ENCODE results near the gene UBE2H.

DNA sequence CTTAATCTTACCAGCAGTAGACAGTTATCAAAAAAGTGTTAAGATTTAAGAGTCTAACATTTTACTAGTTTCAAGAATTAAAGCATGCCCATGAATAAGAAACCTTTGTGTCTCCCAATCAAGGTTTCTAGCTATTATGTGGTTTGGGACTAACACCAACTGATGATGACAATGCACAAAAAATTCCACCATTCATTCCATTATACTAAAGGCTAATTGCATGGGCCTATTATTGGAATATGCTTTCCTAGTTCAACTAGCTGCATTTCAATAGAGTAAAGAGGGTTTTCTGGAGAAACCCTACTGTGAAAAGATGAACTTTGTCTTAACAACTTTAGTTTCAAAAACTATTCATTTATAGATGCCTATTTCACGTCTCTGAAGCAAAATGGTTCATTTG lies 44.6 kb downstream of the UBE2H start:
- TF ChIP-seq, protein P1, sequence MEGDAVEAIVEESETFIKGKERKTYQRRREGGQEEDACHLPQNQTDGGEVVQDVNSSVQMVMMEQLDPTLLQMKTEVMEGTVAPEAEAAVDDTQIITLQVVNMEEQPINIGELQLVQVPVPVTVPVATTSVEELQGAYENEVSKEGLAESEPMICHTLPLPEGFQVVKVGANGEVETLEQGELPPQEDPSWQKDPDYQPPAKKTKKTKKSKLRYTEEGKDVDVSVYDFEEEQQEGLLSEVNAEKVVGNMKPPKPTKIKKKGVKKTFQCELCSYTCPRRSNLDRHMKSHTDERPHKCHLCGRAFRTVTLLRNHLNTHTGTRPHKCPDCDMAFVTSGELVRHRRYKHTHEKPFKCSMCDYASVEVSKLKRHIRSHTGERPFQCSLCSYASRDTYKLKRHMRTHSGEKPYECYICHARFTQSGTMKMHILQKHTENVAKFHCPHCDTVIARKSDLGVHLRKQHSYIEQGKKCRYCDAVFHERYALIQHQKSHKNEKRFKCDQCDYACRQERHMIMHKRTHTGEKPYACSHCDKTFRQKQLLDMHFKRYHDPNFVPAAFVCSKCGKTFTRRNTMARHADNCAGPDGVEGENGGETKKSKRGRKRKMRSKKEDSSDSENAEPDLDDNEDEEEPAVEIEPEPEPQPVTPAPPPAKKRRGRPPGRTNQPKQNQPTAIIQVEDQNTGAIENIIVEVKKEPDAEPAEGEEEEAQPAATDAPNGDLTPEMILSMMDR (tag by site-specific recombination; IDR thresholded peaks at IDR 0.05), result no peak
- no peak for TF ChIP-seq FEZF1 (tag by site-specific recombination; IDR thresholded peaks at IDR 0.05)
- TF ChIP-seq ZNF596 (tag by site-specific recombination; IDR thresholded peaks at IDR 0.05), result no peak
- no peak for TF ChIP-seq ZNF530 (tag by site-specific recombination; IDR thresholded peaks at IDR 0.05; ENCODE audit: low read depth)
- TF ChIP-seq ZNF510 (tag by site-specific recombination; IDR thresholded peaks at IDR 0.05; ENCODE audit: insufficient replicate concordance), result no peak
- TF ChIP-seq GLI2 (tag by site-specific recombination; IDR thresholded peaks at IDR 0.05; ENCODE audit: borderline replicate concordance, low read depth), result no peak
- TF ChIP-seq, protein P2, sequence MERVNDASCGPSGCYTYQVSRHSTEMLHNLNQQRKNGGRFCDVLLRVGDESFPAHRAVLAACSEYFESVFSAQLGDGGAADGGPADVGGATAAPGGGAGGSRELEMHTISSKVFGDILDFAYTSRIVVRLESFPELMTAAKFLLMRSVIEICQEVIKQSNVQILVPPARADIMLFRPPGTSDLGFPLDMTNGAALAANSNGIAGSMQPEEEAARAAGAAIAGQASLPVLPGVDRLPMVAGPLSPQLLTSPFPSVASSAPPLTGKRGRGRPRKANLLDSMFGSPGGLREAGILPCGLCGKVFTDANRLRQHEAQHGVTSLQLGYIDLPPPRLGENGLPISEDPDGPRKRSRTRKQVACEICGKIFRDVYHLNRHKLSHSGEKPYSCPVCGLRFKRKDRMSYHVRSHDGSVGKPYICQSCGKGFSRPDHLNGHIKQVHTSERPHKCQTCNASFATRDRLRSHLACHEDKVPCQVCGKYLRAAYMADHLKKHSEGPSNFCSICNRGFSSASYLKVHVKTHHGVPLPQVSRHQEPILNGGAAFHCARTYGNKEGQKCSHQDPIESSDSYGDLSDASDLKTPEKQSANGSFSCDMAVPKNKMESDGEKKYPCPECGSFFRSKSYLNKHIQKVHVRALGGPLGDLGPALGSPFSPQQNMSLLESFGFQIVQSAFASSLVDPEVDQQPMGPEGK (tag by site-specific recombination; IDR thresholded peaks at IDR 0.05), result no peak
- no peak for TF ChIP-seq ZNF549 (tag by site-specific recombination; IDR thresholded peaks at IDR 0.05)
- TF ChIP-seq ZNF629 (tag by site-specific recombination; IDR thresholded peaks at IDR 0.05), result no peak
- no peak for TF ChIP-seq KLF9 (tag by site-specific recombination; IDR thresholded peaks at IDR 0.05; ENCODE audit: low read depth)

Data from HEK293 (cell line).